CD4-positive, alpha-beta T cell treated with Interleukin-21 for 1 hour (primary cell): Measurements from ENCODE around the gene CLINT1.
A peak's percentile ranks its signal among the peaks of the same experiment; 100 is the strongest.
"Not testable (repeated sequence)": the region's sequence is repeated elsewhere in the genome, so short reads cannot be mapped to it uniquely, and the experiment has no call there.

Source experiments
- DNase-seq: peaks from one replicate; pipeline ENCODE4 v3.0.0-alpha.2; 2020

Gene CLINT1

GRCh38 chr5:157858527-157859226, at the start of gene CLINT1:
CLINT1 (minus strand) TSS chr5:157859145; CDS start chr5:157858970, 175 bp downstream.
- peak; percentile 89 for DNase-seq

- no peak for DNase-seq
Measured at GRCh38 chr5:157908459-157908858, 49.5 kb upstream of the CLINT1 start.

- no peak for DNase-seq
Measured at GRCh38 chr5:157907479-157907878, 48.5 kb upstream of the CLINT1 start.

DNA sequence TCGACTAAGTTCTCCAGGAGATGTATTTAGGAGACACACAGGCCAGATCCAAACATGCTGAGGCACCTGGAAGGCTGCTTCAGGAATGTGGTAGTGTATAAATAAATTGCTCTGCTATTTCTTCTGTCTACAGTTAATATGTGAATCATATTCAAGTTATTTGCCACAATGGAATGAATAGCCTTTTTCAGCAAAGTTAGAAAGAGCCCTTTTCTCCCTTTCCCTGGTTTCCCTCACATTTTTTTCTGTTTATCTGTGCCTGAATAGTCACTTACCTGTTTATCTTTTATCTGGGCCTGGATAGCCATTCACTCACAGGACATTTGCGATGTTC, 44.1 kb upstream of the CLINT1 start:
- DNase-seq, result no peak

DNA sequence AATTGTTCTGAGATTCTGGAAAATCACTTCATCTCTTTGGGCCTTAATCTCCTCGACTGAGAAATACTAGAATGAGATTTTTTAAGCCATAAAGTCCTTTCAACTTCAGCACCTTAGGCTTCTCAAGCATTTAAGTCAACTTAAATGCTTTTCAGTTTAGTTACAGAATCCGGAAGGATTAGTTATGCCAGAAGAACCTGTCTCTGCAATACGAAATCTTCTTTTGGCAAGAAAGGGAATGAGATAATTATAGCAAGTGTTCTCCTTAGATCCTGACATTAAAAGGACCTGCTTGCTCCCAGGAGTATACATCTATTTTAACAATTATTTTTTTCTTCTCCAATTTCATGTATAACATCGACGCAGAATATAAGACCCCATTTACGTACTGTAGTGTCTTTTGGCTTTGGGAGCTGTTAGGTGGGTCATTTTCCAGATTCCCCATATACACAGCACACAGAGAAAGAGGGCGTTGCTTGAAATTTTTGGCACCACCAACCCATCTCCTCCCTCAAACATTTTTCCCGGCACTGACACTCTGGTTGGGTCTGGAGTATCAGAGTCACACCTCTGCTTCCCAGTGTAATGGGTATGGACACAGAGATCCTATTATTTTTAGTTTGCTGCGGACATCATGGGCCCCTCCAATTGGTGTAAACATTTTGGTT, 43.6 kb upstream of the CLINT1 start:
- no peak for DNase-seq

DNA sequence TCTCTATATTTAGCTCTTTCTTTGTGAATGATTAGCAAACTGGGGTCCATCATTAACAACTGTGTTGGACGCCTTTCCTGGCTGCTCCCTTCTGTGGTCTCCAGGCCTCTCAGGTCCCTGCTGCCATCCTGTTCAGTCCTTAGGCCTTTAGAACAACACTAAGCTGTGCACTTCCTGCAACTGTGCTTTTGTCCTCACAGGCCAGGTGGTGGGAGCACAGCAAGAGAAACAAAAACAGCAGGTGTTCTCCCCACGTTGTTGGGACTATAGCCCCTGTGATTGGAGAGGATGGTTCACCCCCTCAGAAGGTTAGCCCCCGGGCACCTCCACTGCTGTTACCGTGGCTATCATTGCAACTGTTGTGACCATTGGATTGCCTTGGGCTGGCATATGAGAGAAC, 41.7 kb upstream of the CLINT1 start:
- no peak for DNase-seq

GRCh38 chr5:157893611-157894010, 34.7 kb upstream of the CLINT1 start:
- no peak for DNase-seq

DNA sequence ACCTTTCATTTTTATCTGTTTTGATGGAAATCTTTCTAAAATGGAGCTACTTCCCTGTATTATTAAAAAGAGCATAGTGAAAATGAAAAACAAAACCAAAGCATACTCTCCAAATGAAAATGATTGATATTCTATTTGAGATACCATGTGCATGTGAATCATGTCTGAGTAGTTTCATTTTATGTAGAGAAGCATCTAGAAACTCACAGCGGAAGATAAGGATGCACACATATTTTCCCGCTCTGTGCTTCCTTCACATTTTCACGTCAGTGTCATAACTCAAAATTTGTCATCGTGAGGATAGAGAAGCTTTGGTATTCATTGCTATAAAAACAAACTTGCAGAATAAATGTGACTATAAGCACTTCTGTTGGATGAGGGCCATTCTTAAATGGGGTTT, 34.0 kb upstream of the CLINT1 start:
- no peak for DNase-seq

GRCh38 chr5:157890836-157891597, 32.1 kb upstream of the CLINT1 start:
- peak; percentile 36 for DNase-seq

GRCh38 chr5:157888814-157889532, 30.0 kb upstream of the CLINT1 start:
- no peak for DNase-seq

GRCh38 chr5:157886796-157887380, 27.9 kb upstream of the CLINT1 start:
- no peak for DNase-seq

GRCh38 chr5:157885051-157885450, 26.1 kb upstream of the CLINT1 start:
- not testable (repeated sequence) for DNase-seq

GRCh38 chr5:157881498-157881897, 22.6 kb upstream of the CLINT1 start:
- DNase-seq, result not testable (repeated sequence)

- DNase-seq, result no peak
Measured at GRCh38 chr5:157877821-157878220, 18.9 kb upstream of the CLINT1 start.

DNA sequence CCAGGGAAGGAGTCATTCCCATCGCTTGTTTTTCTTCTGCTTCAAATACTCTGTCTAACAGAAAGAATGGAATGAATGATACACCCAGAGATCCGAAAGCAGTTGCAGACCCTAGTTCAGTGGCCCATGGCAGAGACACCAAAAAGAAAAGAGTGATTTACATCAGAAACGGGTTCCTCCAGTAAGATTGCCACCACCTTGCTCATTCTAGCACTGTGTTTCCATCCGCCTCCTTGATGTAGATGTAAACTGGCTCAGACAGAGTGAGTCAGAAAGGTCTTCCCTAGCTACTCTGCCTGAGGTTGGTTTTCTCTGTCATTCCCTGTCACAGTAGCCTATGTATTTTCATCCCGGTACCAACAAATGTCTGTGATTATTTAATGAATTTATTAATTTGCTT, 15.9 kb upstream of the CLINT1 start:
- DNase-seq, result no peak

DNA sequence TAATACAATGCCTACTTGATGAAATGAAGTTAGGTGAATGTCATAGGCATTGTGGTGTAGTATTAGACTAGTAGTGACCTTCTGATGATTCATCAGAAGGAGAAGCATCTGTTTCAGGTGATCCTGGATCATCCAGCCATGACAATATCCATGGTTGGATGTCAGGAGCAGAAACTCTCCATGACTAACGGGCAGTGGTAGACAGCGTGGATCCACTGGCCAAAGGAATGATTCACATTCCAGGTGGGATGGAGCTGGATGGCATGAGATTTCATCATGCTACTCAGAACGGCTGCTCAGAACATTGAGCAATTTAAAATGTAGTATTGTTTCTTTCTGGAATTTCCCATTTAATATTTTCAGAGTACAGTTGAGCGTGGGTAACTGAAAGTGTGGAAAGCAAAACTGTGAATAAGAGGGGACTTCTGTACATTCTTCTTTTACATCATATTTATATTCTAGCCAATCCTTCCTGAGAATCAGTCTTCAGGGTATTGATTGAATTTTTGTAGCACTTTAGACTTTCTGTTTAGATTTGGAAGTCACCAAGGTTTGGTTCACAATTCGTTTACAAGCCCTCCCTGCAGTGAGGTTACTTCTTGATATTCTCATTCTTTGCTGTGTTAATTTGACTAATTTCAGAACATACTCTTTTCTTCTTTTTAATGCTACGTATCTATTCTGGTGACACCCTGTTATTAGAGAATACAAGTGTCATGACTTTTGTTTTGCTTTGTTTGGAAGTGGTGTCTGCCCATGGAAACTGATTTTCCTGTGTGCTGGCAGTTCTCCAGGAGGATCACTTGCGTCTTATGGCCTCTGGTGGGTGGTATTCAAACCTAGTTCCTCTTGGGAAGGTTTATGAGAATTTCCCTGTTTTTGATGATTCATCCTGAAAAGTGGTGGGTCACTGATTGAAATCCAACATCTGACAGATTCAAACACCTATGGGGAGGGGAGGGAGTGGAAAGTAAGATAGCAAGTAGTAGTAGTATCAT, 12.2 kb upstream of the CLINT1 start:
- no peak for DNase-seq

- DNase-seq, result no peak
Measured at GRCh38 chr5:157867751-157868387, 8.9 kb upstream of the CLINT1 start.

GRCh38 chr5:157866536-157866935, 7.6 kb upstream of the CLINT1 start:
- no peak for DNase-seq

DNA sequence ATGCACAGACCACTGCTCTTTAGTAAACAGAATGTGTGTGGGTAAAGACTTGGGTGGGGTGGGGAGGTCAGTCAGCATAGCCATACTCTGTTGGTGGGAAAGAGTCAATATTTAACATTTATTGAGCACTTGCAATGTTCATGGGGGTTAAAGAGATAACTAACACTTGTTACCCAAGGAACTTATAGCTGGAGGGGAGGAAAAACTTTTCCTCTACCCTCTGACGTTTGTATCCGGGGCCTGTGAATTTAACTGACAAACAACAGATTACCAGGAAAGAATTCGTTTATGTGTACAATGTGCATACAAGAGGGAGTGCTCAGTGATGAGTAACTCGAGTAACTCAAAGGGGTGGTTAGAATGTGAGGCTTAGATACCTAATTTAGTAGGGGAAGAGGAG, 6.8 kb upstream of the CLINT1 start:
- DNase-seq, result no peak

DNA sequence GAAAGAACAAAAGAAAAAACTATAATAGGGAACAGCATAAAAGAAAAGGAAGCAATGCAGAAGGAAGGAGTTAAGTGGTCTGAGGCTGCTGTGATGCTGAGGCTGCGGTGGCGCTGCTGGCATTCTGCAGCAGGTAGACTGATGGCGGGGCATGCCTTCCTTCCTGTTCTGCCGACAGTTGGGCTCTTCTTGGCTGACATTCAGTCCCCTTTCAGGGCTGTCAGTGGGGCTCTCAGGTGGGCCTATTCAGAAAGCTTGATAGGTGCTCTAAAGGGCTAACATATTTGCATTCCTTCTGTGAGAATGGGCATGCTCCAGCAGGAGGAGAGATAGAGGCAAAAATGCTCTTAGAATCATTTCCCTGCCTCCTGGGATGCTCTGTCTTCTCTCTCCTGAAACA, 5.1 kb upstream of the CLINT1 start:
- DNase-seq, result no peak

DNA sequence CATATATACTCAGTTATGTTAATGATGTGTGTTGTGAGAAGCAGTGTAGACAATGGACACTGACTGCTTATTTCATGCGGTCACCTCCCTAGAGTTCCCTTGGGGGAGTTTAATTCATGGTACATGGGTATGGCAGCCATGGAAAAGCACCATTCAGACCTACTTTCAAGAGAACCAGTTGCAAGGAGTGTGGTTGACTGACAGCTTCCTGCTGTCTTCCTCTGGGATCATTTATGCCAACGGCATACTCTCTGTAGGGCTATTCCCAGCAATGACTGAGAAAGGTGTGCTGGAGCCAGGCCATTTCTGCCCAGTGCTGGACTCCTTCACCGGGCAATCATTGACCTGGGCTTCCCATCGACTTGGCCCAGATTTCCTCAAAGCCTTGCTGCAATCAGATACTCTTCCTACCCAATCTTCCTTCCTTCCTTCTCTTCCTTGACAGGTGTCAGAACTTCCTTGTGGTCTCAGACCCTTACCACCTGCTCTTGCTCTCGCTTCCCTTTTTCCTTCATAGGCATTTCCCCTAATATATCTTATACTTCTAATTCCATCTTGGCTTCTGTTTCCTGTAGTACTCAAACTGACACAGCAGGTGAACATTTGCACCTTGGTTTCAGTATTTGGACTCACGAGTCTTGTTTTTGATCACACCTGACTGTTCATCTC, 3.4 kb upstream of the CLINT1 start:
- DNase-seq, result no peak
